ENCODE data around the gene ABI3BP.
"Not testable (repeated sequence)": the region's sequence is repeated elsewhere in the genome, so short reads cannot be mapped to it uniquely, and the experiment has no call there.

The ABI3BP gene

GRCh38 chr3:100978011-100978659 lies 15.1 kb downstream of the ABI3BP start:
- DNase-seq = no peak

- DNase-seq = no peak
Measured at GRCh38 chr3:100976611-100977010, 16.6 kb downstream of the ABI3BP start.

GRCh38 chr3:100975714-100976113 lies 17.5 kb downstream of the ABI3BP start:
- DNase-seq = no peak

- DNase-seq = no peak
Measured at GRCh38 chr3:100973594-100973993, 19.6 kb downstream of the ABI3BP start.

GRCh38 chr3:100972867-100973266 lies 20.4 kb downstream of the ABI3BP start:
- no peak for DNase-seq

- no peak for DNase-seq
Measured at GRCh38 chr3:100972301-100972844, 20.8 kb downstream of the ABI3BP start.

GRCh38 chr3:100971798-100972197 lies 21.4 kb downstream of the ABI3BP start:
- DNase-seq = no peak

- DNase-seq = no peak
Measured at GRCh38 chr3:100970477-100970990, 22.7 kb downstream of the ABI3BP start.

GRCh38 chr3:100968932-100969906 lies 24.0 kb downstream of the ABI3BP start:
- DNase-seq = no peak

GRCh38 chr3:100966807-100967206 lies 26.4 kb downstream of the ABI3BP start:
- DNase-seq = no peak

GRCh38 chr3:100966049-100966491 lies 27.2 kb downstream of the ABI3BP start:
- no peak for DNase-seq

- no peak for DNase-seq
Measured at GRCh38 chr3:100963041-100963440, 30.2 kb downstream of the ABI3BP start.

GRCh38 chr3:100957261-100957986 lies 35.8 kb downstream of the ABI3BP start:
- DNase-seq = no peak

- DNase-seq = no peak
Measured at GRCh38 chr3:100956276-100956675, 36.9 kb downstream of the ABI3BP start.

- DNase-seq = peak; percentile 33
Measured at GRCh38 chr3:100954990-100955389, 38.2 kb downstream of the ABI3BP start.

GRCh38 chr3:100954199-100954935 lies 38.9 kb downstream of the ABI3BP start:
- no peak for DNase-seq

GRCh38 chr3:100953103-100953502 lies 40.1 kb downstream of the ABI3BP start:
- DNase-seq = no peak

GRCh38 chr3:100947119-100947518 lies 46.1 kb downstream of the ABI3BP start:
- DNase-seq = no peak

GRCh38 chr3:100946096-100946495 lies 47.1 kb downstream of the ABI3BP start:
- not testable (repeated sequence) for DNase-seq

- no peak for DNase-seq
Measured at GRCh38 chr3:100941451-100941850, 51.8 kb downstream of the ABI3BP start.

- no peak for DNase-seq
Measured at GRCh38 chr3:100941041-100941440, 52.2 kb downstream of the ABI3BP start.

GRCh38 chr3:100936931-100937330 lies 56.3 kb downstream of the ABI3BP start:
- DNase-seq = no peak

Data from T1000 (cell line).